Hematopoietic multipotent progenitor cell treated with erythropoietin and hydrocortisone succinate and interleukin-3 and kit ligand, for 15 days (in vitro differentiated cells): ENCODE results near the gene KRABD2.
"Not testable (repeated sequence)": the region's sequence is repeated elsewhere in the genome, so short reads cannot be mapped to it uniquely, and the experiment has no call there.

Experiments used
- DNase-seq: peaks from one replicate; pipeline ENCODE4 v3.0.0-alpha.2; 2015; ENCODE audit warnings: low spot score

The KRABD2 gene

GRCh38 chr17:8360751-8361150 lies 15.8 kb downstream of the KRABD2 start:
- no peak for DNase-seq

- DNase-seq, result no peak
These were observed 16.2 kb downstream of the KRABD2 start for GRCh38 chr17:8360260-8360659.

DNA sequence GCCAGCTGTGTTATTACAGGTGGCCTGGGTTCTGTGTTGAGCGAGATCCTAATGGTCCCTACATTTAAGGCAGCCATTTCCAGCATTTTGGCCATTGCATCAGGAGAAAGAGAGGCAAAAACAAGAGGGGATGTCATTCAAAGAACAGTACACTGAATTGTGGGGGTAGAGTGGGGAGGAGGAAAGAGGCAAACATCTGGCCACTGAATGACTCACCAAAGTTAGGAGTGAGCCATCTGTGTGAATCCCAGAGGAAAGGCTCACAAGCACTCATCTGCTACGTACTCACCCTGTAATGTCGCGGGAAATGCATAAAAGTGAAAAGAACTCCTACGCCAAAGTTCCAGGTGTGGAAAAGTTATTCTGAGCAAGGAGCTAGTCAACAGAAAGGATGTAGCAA lies 16.7 kb downstream of the KRABD2 start:
- no peak for DNase-seq

GRCh38 chr17:8357910-8358309 lies 18.6 kb downstream of the KRABD2 start:
- DNase-seq, result no peak

- DNase-seq, result no peak
These were observed 22.3 kb downstream of the KRABD2 start for GRCh38 chr17:8354236-8354635.

DNA sequence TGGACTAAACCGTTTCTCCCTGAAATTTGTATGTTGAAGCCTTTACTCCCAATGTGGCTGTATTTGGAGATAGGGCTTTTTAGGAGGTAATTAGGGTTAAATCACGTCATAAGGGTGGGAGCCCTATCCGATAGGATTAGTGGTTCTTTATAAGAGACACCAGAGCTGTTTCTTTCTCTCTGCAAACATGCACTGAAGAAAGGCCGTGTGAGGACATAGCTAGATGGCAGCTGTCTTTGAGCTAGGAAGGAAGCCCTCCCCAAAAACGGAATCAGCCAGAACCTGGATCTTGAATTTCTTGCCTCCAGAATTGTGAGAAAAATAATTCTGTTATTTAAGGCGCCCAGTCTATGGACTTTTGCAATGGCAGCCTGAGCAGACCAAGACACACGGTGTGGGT lies 22.8 kb downstream of the KRABD2 start:
- DNase-seq, result no peak

GRCh38 chr17:8350339-8350738 lies 26.2 kb downstream of the KRABD2 start:
- no peak for DNase-seq

GRCh38 chr17:8347001-8347400 lies 29.5 kb downstream of the KRABD2 start:
- DNase-seq, result not testable (repeated sequence)

- DNase-seq, result no peak
These were observed 30.4 kb downstream of the KRABD2 start for GRCh38 chr17:8345951-8346665.

DNA sequence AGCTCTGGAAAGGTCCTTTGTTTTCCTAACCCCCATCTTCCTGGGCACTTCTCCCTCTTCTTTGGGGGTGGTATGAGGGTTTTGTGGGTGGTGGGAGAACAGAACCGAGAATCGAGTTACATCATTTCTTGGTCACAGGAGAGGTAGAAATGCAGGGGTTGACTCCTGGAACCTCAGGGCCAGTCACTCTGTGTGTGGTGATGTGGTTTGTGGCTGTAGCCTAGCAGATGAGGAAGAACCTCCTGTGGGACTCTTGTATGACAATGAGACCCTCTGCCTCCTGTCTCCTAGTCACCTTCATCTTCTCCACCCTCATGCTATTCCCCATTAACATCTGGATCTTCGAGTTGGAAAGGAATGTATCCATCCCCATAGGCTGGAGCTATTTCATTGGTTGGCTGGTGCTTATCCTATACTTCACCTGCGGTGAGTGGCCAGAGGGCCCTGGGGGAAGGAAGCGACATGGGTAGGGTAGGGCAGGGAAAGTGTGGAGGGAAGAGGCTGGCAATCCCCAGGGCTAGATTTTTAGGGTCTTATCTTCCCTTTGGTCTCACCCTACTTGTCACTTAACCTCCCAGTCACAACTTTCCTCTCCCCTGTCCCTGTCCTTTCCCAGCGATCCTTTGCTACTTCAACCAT lies 31.3 kb downstream of the KRABD2 start:
- no peak for DNase-seq

DNA sequence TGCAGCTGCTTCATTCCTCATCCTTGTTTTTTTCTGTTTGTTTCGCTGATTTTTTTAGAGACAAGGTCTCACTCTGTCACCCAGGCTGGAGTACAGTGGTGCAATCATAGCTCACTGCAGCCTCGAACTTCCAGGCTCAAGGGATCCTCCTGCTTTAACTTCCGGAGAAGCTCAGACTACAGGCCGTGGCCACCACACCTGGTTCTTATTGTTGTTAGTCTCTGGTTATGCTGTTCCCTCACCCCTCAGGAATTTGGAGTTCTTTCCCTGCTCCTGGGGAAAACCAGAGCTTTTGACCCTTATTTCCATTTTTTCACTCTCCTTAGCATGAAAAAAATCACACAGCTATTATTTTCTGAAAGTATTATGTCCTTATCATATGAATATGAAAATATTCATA lies 35.0 kb downstream of the KRABD2 start:
- DNase-seq, result no peak

DNA sequence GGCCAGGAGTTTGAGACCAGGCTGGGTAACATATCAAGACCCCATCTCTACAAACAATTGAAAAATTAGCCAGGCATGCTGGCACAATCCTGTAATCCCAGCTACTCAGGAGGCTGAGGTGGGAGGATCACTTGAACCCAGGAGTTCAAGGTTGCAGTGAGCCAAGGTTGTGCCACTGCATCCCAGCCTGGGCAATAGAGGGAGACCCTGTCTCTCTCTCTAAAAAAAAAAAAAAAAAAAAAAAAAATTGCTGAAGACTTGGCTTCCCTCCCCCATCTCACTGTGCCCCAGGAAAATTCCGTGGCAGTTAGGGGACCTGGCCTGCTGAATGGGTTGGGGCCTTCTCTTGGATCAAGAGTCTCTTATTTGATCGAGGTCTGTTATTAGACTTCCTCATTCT lies 37.0 kb downstream of the KRABD2 start, which contains the start of gene ODF4:
Gene ODF4 (plus strand): TSS at position 301 of the 400 bp plus-strand sequence. CDS start 212 bp downstream, outside the sequence.
- DNase-seq, result no peak

DNA sequence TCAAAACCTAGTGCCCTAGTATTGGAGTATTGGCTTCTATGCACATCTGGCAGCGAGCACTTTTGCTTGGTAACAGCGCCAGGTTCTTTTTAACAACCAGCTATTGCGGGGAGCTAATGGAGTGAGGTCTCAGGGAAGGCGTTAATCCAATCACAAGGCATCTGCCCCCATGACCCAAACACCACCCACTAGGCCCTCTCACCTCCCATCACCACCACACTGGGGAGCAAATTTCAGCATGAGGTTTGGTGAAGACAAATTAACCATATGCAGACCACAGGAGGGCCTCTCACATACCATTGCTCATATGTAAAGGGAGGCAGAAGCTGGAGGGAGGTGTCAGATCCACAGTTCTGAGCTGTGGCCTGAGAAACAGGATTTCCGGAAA lies 37.8 kb downstream of the KRABD2 start:
- no peak for DNase-seq

DNA sequence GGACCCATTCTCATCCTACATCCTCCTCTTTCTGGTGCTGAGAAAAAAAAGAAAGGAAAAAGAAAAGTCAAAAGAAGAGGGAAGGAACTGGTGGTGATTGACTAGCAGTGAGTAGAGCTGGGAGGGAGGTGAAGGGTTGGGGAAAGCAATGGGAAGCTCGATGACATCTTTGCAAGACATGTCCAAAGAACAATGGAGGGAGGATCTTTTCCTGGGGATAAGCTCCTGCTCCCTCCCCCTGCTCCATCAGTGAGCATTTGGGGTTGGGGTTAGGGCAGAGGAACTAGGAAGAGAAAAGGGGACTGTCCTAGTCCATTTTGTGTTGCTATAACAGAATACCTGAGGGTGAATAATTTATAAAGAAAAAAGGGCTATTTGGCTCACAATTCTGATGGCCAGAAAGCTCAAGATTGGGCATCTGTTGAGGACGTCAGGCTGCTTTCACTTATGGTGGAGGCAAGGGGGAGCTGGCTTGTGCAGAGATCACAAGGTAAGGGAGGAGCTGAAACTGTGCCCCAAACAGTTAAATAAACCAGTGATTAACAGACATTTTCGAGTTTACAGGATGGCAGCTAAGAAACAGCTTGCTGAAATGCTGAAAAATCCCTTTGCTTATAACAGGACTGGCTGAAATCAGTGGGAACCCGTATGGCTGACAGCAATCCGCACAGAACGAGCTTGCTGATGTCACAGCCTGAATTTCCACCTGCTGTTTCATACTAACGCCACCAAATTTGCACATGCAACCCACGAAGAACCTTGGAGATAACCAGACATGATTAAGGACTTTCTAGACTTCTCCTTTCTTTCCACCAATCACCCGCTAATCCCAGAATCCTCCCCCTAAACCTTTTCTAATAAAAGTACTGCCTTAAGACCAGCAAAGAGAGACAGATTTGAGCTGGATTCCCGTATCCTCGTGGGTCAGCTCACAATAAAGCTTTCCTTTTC lies 38.4 kb downstream of the KRABD2 start:
- DNase-seq, result no peak

DNA sequence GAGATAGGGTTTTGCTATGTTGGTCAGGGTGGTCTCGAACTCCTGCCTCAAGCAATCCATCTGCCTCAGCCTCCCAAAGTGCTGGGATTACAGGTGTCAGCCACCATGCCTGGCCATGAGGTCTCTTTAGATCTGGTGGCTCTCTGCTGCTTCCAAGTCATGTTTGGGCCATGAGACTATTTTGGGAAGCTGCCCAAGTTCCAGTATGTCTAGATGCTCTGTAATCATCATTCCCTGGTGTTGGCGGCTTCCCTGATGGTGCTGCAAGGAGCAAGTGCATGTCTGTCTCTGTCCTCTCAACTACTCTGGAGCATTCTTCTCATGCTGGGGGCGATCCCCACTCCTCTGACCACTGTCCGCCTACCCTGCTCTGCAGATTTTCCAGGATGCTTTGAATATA lies 43.2 kb downstream of the KRABD2 start:
- no peak for DNase-seq

DNA sequence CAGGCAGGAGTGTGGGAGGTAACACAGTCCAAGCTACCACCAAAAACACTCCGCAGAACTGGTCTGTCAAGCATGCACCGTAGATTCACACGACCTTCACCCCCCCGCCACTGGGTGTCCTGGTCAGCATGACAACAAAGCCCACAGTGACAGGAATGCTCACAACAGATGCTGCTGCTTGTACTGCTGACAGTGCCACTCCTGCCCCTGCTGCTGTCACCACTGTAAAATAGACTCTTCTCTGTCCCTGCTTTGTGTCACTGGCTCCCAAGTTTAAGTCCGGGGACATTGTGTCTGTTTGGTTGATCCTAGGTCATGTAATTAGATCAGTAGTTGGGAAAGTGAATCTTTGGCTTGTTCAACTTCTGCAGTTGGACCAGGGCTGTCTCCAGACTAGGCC lies 43.8 kb downstream of the KRABD2 start:
- DNase-seq, result no peak

- DNase-seq, result no peak
These were observed 44.4 kb downstream of the KRABD2 start for GRCh38 chr17:8332128-8332527.

GRCh38 chr17:8327303-8327649 lies 49.2 kb downstream of the KRABD2 start:
- DNase-seq, result no peak
